Thymus (tissue), 11 donors: ENCODE data around the gene RNF40. TPM values are rescaled to one million over a fixed set of nuclear protein-coding genes. Genes with fewer than 3 reads are reported as not detected.

Experiments used
- DNase-seq, 9 donors: peaks; one replicate each; pipeline ENCODE4 v3.0.0-alpha.2; 2013; ENCODE audit warnings: low spot score in 9 of 9, low read depth in 6 of 9, missing footprints in 1 of 9
- H3K27ac ChIP-seq, 2 donors: one replicate each; pipeline ENCODE4 v1.5.1; 2013; ENCODE audit warnings: control low read depth in 1 of 2, low read depth in 1 of 2, low read length in 1 of 2, mild to moderate bottlenecking in 1 of 2, moderate library complexity in 1 of 2
- H3K27me3 ChIP-seq, 2 donors: one replicate each; pipeline ENCODE4 v1.5.1; 2013; ENCODE audit warnings: low read length in 1 of 2; ENCODE audit not compliant: control insufficient read depth in 2 of 2, insufficient read depth in 1 of 2
- H3K36me3 ChIP-seq, 2 donors: one replicate each; pipeline ENCODE4 v1.5.1; 2013; ENCODE audit warnings: low read length in 1 of 2, mild to moderate bottlenecking in 1 of 2, moderate library complexity in 1 of 2; ENCODE audit not compliant: control insufficient read depth in 2 of 2, insufficient read depth in 2 of 2
- H3K4me1 ChIP-seq, 2 donors: one replicate each; pipeline ENCODE4 v1.5.1; 2013; ENCODE audit warnings: low read length in 2 of 2; ENCODE audit not compliant: control insufficient read depth in 2 of 2, insufficient read depth in 2 of 2
- H3K4me3 ChIP-seq, 2 donors: one replicate each; pipeline ENCODE4 v1.5.1; 2013; ENCODE audit warnings: low read length in 2 of 2, control low read depth in 1 of 2, mild to moderate bottlenecking in 1 of 2
- H3K9me3 ChIP-seq, 2 donors: one replicate each; pipeline ENCODE4 v1.5.1; 2013; ENCODE audit warnings: low read length in 1 of 2, mild to moderate bottlenecking in 1 of 2; ENCODE audit not compliant: control insufficient read depth in 2 of 2, insufficient read depth in 1 of 2
- WGBS: extraction: QIAGEN DNeasy Blood & Tissue Kit; methylation state at CpG from one replicate; pipeline ENCODE4 v1.1.7; 2013; 5-methylcytosine and 5-hydroxymethylcytosine counted together
- polyA plus RNA-seq: library from polyadenylated mRNA; stranded (reverse); fragments of 200-250 nt; gene quantifications from one replicate; pipeline ENCODE4 v1.2.3, GENCODE V29; 2013
- total RNA-seq: library from RNA; stranded (reverse); fragments of 120-200 nt; gene quantifications from one replicate; pipeline ENCODE4 v1.2.4, GENCODE V29; 2013
- donor health status: healthy.

RNF40 gene
- total and polyA plus RNA-seq, 2 donors, result 42.4 to 74.8 TPM

DNA sequence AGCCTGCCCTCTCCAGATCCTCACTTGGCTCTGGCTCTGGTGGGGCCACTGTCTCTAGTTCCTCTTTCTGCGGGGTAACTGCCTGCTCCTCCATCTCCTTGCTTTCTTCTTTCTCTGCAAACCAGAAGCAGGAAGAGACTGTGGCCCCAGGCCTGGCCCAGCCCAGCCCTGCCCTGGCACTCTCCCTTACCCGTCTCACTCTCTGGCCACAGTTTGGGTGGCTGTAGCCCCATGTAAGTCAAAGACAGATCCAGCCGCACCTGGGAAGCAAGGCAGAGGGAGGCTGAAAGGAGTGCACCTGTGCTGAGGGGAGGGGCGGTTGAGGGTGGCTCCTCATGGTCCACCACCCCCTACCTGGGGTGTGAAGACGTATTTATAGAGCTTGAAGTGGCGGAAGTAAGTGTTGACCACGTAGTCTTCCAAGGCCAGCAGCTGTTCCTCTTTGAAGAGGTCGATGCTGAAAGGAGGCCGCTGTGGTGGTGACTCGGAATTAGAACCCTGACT is 3.1 kb upstream of the RNF40 start:
- DNase-seq, result no peak
- H3K4me3 ChIP-seq, result no peak overlapping the region
- peaks cover 8 to 22% of the 10 kb centered on the region in 2 donors for H3K4me1 ChIP-seq
- WGBS, result 56% methylated on average over 10 of the region's 10 CpGs
- no peaks in the 10 kb centered on the region for H3K9me3 ChIP-seq
- H3K36me3 ChIP-seq, result peaks cover 38 to 47% of the 10 kb centered on the region in 2 donors
- no peaks in the 10 kb centered on the region for H3K27me3 ChIP-seq
- H3K27ac ChIP-seq, result no peak overlapping the region

DNA sequence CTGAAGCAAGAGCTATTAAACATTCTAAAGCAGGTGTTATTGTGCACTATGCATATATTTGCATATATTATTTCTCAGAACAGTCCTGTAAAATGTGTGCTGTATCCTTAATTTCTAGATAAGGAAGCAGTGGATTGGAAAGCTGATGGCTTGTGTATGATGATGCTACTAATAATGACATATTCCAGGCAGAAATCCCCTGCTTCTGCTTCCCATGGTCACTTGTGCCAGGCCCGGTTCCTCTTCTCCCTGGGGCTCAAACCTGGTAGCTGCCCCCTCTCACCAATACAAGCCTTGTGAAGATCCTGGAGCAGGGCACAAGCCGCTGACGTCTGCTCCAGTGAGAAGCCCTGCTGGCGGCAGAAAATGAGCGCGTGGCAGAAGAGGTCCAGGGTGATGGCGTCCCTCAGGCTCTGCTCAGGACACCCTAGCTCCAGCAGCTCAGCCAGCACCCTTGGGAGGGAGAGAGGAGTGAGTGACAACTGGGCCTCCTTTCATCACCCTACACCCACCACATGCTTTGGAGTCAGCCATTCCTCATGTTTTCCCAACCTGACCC is 2.0 kb upstream of the RNF40 start:
- WGBS, result 97% methylated on average over 7 of the region's 7 CpGs

DNA sequence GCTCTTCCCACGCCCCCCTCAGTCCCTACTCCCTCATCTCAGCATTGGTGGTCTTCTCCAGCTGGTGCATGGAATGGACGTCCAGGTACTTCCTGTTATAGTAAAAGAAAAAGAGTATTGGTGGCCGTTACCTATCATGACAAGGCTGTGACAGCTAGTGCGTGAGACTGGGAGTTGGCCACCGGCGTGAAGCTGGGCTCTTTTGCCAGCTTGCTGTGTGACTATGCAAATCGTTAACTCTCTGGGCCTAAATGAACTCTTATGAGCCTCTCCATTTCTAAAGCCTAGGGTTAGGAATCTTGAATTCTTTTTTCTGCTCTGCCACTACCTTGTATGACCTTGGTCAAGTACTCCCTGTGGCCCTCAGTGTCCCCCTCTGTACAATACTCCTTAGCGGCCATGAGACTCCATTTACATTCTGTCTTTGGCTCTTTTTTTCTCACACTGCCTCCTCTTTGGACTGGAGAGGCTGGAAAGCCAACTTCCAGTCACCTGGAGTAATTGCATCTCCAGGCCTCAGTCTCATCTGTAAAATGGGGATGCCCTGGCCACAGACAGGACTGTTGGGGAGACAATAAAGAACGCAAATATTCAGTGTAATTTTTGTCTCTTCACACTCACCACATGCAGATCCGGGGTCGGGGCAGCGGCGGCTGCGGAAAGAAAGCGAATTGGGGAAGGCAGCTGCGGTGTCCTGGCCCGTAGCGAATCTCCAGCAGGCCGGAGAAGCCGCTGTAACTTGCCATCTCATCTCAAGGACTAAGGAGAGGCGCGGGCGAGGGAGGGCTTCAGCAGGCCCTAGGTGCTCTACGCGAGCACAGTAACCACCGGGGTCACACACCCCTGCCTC is 1.3 kb upstream of the RNF40 start:
- no peaks in the 10 kb centered on the region for H3K9me3 ChIP-seq
- 31% methylated on average over 26 of the region's 26 CpGs for WGBS
- peaks cover 8 to 22% of the 10 kb centered on the region in 2 donors for H3K4me1 ChIP-seq
- H3K36me3 ChIP-seq, result peaks cover 39 to 50% of the 10 kb centered on the region in 2 donors
- peak overlapping the region; percentile 57 to 66 for H3K4me3 ChIP-seq
- H3K27me3 ChIP-seq, result no peaks in the 10 kb centered on the region
- no peak overlapping the region for H3K27ac ChIP-seq
- DNase-seq, result no peak

More for the DNA sequence above, 2.0 kb upstream of the RNF40 start:
- Histone ChIP-seq H3K36me3 (peaks cover 38 to 48% of the 10 kb centered on the region in 2 donors), H3K27me3 (no peaks in the 10 kb centered on the region), H3K4me1 (peaks cover 8 to 22% of the 10 kb centered on the region in 2 donors), H3K9me3 (no peaks in the 10 kb centered on the region), H3K27ac (no peak overlapping the region), H3K4me3 (no peak overlapping the region)
- no peak for DNase-seq

DNA sequence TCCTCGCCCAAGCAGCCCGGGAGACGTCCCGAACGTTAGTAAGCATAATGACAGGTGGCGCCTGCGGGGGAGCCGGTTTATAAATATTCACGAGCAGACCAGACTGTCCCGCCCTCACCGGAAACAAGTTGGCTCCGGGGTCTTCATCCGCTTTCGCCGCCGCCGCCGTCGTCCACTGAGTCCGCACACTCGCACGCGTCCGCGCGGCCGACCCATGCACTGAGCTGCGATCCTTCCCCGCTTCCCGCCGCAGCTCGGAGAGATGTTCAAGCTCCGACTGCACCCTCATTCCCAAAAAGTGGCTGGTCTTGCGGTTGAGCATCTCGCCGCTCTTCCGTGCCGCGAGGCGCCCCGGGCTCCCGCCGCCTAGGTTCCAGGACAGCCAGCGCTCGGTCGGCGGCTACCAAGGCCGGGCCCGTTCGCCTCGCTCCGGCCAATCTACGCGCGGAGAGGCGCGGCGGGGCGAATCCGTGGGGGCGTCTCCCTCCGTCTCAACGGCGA is 645 bp upstream of the RNF40 start:
- Histone ChIP-seq H3K27me3 (no peaks in the 10 kb centered on the region), H3K36me3 (peaks cover 39 to 51% of the 10 kb centered on the region in 2 donors), H3K4me3 (peak overlapping the region; percentile 57 to 66), H3K27ac (peak overlapping the region; percentile 62 to 80), H3K9me3 (no peaks in the 10 kb centered on the region), H3K4me1 (peaks cover 8 to 22% of the 10 kb centered on the region in 2 donors)
- WGBS, result 1% methylated on average over 64 of the region's 64 CpGs
- DNase-seq, result peak in 2 of 9 donors; percentile 22 to 54

DNA sequence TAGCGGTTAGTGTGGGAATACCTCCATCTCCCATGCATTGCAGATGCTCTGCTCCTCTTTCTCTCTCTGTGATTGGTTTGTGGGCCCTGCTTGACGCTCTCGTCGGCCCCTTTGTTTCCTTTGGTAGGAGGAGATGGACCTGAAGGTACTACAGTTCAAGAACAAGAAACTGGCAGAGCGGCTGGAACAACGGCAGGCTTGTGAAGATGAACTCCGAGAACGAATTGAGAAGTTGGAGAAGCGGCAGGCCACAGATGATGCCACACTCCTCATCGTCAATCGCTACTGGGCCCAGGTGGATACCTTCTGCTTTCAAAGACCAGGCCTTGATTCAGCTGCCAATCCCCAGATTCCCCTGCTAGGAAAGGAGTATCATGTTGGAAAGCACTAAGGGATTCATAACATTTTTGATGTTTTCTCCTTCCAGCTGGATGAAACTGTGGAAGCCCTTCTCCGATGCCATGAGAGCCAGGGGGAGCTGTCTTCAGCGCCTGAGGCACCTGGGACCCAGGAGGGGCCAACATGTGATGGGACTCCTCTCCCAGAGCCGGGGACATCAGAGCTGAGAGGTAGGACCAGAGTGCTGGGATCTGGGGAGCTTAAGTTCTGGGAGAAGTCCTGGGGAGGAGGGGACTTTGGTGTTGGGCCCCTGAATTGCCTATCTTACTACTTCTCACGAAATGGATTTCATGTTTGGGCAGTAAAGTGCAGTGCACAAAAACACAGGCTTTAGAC is 1.0 kb downstream of the RNF40 start:
- Histone ChIP-seq H3K4me1 (peaks cover 8 to 22% of the 10 kb centered on the region in 2 donors), H3K27me3 (no peaks in the 10 kb centered on the region), H3K36me3 (peaks cover 43 to 53% of the 10 kb centered on the region in 2 donors), H3K9me3 (no peaks in the 10 kb centered on the region), H3K4me3 (peak overlapping the region; percentile 57 to 66), H3K27ac (peak overlapping the region in 1 of 2 donors; percentile 80)
- WGBS, result 86% methylated on average over 15 of the region's 15 CpGs
- no peak for DNase-seq

DNA sequence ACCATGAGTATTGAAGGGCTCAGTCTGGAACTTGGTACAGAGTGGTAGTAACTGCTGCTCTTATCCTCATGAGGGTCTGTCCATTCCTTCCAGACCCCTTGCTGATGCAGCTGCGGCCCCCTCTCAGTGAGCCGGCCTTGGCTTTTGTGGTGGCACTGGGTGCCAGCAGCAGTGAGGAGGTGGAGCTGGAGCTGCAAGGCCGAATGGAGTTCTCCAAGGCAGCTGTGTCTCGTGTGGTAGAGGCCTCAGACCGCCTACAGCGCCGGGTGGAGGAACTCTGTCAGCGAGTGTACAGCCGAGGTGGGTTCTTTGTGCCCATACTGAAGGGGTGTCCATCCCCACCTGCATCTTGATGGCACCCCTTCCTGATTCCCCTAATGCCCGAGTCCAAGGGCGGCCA is 2.0 kb downstream of the RNF40 start:
- DNase-seq, result no peak
- Histone ChIP-seq H3K27me3 (no peaks in the 10 kb centered on the region), H3K4me1 (peaks cover 8 to 22% of the 10 kb centered on the region in 2 donors), H3K9me3 (no peaks in the 10 kb centered on the region), H3K36me3 (peaks cover 52 to 58% of the 10 kb centered on the region in 2 donors), H3K27ac (no peak overlapping the region), H3K4me3 (no peak overlapping the region)
- WGBS, result 98% methylated on average over 11 of the region's 11 CpGs

DNA sequence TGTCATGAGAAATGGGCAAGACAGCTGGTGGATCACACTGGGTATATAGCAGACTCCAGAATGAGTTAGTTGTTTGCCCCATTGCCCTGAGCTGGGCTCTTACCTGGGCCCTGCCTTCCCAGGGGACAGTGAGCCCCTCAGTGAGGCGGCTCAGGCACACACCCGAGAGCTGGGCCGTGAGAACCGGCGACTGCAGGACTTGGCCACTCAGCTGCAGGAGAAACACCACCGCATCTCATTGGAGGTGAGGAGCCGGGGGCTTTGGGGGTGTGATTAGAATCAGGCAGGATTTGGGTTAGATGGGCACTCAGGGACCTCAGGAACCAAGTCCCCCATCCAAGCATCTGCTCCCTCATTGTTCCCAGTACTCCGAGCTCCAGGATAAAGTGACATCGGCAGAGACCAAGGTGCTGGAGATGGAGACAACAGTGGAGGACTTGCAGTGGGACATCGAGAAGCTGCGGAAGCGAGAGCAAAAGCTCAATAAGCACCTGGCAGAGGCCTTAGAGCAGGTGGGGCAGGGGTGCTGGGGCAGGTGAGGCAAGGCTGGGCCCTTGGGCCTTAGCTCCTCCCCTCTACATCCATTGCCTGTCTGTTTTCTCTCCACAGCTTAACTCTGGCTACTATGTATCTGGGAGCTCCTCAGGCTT is 2.8 kb downstream of the RNF40 start:
- over 99% methylated on average over 12 of the region's 12 CpGs for WGBS
- no peak overlapping the region for H3K4me3 ChIP-seq
- no peak for DNase-seq
- peaks cover 61 to 65% of the 10 kb centered on the region in 2 donors for H3K36me3 ChIP-seq
- no peaks in the 10 kb centered on the region for H3K9me3 ChIP-seq
- no peaks in the 10 kb centered on the region for H3K27me3 ChIP-seq
- H3K4me1 ChIP-seq, result peaks cover 8 to 22% of the 10 kb centered on the region in 2 donors
- no peak overlapping the region for H3K27ac ChIP-seq

DNA sequence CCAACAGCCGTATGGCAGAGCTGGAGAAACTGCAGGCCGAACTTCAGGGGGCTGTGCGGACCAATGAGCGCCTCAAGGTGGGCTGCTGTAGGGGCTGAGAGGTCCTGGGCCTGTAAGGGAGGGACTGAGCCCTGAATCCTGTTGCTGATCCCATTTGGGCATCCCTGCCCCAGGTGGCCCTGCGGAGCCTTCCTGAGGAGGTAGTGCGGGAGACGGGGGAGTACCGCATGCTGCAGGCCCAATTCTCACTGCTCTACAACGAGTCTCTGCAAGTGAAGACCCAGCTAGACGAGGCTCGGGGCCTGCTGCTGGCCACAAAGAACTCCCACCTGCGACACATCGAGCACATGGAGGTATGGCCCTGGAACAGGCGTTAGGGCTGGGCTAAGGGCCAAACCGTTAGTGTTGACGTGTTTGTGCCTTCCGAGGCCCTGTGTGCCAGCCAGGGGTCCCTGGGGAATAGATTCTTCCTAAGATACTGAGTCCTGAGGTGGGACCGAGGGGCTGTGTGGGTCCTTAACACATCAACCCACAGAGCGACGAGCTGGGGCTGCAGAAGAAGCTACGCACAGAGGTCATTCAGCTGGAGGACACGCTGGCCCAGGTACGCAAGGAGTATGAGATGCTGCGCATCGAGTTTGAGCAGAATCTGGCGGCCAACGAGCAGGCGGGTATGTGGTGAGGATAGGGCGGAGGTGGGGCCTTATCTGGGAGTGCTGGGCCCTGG is 4.2 kb downstream of the RNF40 start:
- Histone ChIP-seq H3K4me3 (no peak overlapping the region), H3K27me3 (no peaks in the 10 kb centered on the region), H3K27ac (no peak overlapping the region), H3K4me1 (peaks cover 8 to 13% of the 10 kb centered on the region in 2 donors), H3K9me3 (no peaks in the 10 kb centered on the region), H3K36me3 (peaks cover 75 to 77% of the 10 kb centered on the region in 2 donors)
- DNase-seq, result no peak
- 98% methylated on average over 29 of the region's 29 CpGs for WGBS
